ENCODE data around the gene CAPN3.

The CAPN3 gene

DNA sequence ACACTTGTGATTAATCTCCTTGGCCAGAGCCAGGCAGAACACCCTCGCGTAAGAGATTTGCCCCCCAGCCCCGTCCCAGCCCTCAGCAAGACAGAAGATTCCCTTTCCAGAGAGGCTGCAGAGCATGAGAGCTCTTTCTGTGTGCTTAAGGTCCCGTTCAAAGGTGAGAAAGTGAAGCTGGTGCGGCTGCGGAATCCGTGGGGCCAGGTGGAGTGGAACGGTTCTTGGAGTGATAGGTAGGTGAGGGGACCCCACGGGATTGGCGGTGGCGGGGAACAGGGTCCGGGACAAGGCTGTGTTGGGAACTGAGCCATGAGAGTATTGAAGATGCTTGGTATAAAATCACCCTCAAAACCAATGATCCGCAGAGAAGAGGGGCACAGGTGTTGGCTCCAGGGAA lies 34.8 kb downstream of the CAPN3 start:
- peak; percentile 7 for DNase-seq (ENCODE audit: low spot score)

DNA sequence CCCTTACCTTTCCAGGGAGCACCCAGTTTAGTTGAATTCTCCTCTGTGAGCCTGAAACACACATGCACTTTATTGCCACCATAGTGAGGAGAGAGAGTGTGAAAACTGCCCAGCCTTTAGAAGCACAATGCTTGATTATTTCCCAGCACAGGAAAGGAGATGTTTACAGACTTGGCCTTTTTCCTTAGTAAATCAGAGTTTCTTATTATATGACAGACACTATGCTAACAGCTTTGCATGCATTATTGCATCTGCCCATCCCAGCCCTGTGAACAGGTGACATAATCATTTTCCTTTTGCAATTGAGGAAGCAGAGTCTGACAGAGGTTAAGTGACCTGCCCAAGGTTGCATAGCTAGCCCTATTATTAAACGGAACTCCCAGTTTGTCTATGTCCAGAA lies 36.5 kb downstream of the CAPN3 start:
- peak; percentile 4 for DNase-seq (ENCODE audit: low spot score)

DNA sequence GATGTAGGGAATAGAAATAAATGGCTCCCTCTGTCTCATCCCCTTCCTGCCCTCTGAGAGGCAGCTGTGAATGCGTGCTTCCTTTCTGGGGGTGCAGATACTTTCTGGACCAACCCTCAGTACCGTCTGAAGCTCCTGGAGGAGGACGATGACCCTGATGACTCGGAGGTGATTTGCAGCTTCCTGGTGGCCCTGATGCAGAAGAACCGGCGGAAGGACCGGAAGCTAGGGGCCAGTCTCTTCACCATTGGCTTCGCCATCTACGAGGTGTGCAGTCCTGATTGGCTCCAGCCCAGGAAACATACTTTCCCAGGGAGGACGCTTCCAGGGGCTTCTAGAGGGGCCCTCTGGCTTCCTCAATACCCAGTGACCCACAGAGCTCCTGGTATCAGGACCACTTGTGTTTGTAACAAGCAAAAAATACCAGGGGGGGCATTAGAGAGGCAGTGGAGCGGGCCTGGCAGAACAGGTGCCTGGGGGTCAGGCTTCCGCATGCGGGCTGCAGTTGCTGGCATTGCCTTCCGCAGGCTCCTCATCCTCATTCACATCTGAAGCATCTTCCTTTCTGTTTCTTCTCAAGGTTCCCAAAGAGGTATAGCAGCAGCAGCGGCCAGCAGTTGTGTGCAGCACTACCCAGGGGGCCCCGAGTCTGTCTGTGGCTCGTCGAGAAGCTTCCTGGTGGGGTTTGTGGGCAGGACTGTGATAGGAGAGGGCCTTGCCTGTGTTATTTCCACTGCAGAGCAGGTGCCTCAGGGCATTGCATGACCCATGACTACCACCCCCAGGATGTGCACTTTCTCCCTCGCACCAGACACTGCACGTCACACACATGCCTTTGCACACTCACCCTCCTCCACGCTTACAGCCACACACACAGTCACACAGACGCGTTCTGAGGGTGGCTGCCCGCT lies 42.5 kb downstream of the CAPN3 start:
- peak; percentile 4 for DNase-seq (ENCODE audit: low spot score)

DNA sequence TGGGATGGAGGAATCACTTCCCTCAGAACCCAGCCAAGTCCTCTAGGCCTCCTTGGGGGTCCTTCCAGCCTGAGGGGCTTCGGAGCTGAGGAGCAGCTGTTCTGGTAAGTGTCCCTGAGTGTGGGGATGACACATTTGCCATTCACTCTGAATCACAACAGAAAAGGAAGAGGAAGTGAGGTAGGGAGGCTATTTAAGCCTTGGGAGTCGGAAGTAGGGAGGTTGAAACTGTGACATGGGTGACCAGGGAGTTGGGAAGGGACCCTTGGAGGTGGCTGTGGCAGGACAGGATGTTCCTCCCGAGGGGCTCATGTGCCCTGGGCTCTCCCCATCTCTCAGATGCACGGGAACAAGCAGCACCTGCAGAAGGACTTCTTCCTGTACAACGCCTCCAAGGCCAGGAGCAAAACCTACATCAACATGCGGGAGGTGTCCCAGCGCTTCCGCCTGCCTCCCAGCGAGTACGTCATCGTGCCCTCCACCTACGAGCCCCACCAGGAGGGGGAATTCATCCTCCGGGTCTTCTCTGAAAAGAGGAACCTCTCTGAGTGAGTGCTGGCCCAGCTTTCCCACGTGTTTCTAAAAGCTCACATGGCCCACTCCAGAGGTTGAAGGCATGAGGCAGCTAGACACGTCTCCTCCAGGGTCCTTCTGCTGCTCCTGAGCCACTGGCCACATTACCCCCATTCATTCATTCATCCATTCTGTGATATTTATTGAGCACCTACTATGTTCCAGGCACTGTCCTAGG lies 43.3 kb downstream of the CAPN3 start:
- no peak for DNase-seq (ENCODE audit: low spot score)

DNA sequence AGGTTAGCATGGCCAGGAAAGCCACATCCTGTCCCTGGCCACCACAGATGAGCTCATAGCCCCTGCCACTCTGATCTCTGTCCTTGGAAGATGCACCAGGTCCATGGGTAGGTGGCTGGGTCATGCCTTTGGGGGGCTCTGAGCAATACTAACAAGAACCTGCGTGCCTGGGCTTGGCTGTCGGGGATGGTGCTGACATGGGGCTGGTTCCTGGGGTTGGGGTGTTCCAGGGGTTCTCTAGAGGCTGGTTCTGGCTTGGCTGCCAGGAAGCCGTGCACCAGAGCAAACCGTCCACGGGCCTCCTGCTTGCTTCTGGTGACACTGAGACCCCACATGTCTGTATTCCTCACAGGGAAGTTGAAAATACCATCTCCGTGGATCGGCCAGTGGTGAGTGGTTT lies 44.1 kb downstream of the CAPN3 start:
- DNase-seq (ENCODE audit: low spot score), result no peak

DNA sequence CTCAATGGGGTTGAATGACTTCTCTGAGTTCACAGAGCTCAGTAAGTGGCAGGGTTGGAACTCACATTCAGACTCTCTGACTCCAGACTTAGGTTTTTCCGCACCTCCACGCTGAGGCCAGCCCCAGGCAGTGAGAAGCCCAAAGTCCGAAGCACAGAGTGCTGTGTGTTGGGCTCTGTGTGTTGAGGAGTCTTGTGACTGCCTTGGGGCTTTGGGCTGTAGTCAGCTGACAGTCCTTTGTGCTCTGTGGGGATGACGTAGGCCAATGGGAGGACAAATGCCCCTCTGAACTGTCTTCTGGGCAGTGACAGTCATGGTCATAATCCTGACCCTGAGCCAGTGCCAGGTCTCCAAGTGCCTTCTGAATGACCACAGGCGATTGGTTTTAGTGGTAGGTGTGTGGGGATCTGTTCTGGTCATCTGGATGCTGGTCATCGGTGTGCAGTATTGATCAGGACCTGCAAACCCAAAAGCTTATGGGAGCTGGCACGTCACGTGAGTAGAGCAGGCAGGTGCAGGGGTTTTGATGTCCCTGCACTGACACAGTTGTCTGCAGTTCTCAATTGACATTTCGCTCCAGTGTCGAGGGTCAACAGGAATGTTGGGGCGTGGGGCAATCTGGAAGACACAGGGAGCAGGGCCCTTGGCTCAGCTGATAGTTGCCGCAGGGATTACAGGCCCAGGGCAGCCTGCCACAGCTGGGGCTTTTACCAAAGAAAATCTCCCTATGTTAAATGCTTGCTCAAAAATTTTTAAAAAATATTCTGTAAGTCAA lies 45.3 kb downstream of the CAPN3 start:
- DNase-seq (ENCODE audit: low spot score), result no peak

DNA sequence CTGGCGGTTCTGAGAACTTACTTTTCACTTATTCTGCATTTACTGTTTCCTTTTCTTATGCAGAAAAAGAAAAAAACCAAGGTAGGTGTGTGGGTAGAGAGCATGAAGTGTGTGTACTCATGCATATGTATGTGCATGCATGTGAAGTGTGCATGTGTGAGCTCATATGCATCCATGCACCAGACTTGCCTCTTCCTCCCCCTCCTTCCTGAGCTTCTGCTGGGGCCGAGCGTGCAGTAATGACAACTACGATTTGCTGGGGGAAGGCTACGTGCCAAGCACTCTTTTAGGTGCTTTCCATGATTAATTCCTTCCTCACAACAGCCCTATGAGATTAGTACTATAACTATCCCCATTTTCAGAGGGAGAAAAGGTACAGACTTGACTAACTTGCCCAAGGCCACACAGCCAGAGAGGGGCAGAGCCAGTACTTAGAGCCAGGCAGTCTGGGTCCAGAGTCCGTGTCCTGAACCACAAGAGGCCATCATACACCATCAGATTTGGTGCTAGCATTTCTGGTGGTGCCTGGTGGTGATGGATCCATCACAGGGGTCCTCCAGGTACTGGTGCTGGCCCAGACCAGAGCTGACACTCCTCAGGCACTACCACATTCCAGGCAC lies 46.7 kb downstream of the CAPN3 start:
- DNase-seq (ENCODE audit: low spot score), result no peak

DNA sequence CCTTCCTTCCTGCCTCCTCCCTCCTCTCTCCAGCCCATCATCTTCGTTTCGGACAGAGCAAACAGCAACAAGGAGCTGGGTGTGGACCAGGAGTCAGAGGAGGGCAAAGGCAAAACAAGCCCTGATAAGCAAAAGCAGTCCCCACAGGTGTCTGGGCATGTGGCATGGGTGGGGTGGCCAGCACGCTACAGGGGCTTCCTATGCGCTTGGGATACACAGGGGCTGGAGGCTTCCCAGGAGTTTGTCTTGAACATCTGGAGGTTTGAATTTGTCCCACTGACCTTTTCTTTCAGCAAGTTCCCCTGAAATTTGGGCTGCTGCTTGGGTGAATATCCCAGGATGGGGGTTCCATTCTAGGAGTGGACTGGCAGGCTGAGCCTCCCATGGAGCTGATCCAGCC lies 48.9 kb downstream of the CAPN3 start:
- peak; percentile 6 for DNase-seq (ENCODE audit: low spot score)

DNA sequence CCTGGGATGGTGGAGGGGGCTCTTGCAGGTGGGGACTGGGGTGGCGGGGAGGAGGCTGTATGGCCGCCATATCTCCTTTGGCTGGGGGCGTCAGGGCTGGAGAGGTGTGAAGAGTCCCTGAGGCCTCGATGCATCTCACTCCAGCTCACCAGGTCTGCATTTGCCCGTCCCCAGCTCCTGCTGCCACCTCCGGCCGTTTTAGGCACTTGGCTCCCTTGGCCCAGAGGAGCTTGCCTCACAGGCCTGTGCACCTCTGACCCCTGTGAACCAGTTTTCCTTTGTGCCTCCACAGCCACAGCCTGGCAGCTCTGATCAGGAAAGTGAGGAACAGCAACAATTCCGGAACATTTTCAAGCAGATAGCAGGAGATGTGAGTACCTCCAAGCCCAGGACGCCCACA lies 49.7 kb downstream of the CAPN3 start:
- DNase-seq (ENCODE audit: low spot score), result no peak

DNA sequence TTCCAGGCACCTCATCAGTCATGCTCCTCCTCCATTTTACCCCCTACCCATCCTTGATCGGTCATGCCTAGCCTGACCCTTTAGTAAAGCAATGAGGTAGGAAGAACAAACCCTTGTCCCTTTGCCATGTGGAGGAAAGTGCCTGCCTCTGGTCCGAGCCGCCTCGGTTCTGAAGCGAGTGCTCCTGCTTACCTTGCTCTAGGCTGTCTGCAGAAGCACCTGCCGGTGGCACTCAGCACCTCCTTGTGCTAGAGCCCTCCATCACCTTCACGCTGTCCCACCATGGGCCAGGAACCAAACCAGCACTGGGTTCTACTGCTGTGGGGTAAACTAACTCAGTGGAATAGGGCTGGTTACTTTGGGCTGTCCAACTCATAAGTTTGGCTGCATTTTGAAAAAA lies 52.6 kb downstream of the CAPN3 start:
- no peak for DNase-seq (ENCODE audit: low spot score)

DNA sequence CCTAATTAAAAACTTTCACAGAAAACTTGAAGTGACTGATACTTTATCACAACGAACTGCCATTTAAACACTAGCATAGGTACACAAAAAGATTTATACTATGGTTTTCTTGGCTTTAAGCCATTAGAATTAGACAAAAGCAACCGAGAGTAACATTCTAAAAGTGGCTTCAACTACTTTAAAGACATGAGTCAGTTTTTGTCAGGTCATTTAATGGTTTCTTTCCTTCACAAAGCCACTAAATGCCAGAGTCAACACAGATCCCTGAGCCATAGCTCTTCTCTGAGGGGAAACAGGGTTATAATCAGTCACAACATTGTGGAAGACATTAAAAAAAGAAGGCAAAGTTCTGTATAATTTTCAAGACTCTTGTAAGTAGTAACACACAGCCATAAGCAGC lies 54.6 kb downstream of the CAPN3 start:
- no peak for DNase-seq (ENCODE audit: low spot score)

DNA sequence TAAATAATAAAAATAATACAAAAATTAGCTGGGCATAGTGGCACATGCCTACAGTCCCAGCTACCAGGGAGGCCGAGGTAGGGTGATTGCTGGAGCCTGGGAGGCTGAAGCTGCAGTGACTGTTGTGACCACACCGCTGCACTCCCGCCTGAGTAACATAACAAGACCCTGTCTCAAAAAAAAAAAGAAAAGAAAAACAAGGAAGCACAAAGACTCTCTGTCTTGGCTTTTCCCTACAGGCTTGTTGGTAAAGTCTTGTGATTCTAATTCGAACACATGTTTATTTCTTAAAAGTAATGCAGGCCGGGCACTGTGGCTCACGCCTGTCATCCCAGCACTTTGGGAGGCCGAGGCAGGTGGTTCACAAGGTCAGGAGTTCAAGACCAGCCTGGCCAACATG lies 60.1 kb downstream of the CAPN3 start:
- DNase-seq (ENCODE audit: low spot score), result no peak

DNA sequence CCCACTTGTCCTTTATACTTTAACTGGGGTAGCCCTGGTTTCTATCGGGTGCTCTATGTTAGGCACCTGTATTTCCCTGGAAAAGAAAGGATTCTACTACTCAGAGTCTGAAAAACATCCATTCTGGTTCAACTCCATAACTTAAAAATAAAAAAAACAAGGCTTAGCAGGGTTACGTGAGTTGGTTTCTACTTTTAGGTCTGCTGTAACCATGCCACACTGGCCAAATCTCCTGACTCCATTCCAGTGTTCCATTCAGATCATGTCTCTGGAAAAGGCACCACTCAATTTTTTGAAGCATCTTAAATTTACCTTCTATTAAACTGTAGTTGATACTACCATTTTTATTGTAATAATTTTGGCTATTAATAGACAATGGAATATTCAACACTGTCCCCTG lies 62.1 kb downstream of the CAPN3 start:
- DNase-seq (ENCODE audit: low spot score), result no peak

DNA sequence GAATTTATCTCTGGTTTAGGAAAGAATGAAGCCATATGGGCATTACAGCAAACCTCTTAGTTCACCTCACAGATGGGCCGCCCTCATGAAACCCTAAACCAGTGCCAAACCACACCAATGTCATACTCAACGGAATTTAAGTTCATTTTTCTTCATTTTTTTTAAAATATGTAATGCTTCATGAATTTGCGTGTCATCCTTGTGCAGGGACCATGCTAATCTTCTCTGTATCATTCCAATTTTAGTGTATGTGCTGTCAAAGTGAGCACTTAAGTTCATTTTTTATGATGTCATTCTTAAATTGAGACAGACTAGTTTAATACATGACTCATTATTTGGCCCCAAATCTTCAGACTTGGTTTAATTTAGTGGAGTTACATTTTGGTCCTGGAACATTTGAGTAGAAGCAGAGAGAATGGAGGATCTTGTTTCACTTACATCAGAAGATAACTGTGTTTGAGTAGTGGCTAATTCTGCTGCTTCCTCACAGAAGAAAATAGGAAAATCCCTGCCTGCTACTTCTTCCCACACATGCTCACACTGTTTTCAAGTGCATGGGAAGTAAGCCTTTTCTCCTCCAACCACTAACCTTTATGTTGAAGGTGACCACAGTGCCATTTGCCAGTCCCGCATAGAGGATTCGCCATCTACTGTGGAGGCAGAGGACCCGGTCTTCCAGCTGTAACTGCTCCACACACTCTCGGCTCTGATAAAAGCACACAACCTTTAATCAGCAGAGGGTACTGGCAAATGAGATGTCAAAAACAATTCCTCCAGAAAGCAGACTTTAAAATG lies 68.3 kb downstream of the CAPN3 start:
- DNase-seq (ENCODE audit: low spot score), result peak; percentile 86

DNA sequence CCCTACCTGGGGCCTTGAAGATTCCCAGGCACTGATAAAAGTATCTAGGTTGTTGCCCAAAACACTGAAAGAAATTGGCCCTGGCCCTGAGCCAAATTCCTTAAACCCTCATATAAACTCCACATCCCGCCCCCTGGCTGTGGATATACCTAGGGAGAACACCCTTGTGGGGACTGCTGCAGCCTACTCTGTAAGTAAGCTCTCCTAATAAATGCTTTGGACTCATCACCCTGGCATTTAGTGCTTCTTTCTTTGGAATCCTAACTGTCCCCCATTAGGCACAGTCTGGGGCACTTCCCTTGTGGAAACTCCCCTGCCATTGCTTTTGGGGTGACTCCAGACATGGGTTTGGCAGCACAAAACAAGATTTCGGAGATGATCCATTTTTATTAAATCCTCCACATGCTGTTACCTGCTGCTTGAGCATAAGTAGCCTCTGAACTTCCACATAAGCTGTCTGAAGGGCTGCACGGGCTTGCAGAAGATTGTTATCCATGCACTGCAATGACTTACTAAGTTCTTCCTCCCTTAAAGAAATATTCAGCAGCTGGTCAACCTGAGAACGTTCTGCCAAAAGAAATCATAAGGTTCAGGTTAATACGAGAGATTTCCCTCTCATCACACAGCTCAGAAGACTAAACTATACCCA lies 85.2 kb downstream of the CAPN3 start:
- DNase-seq (ENCODE audit: low spot score), result no peak

DNA sequence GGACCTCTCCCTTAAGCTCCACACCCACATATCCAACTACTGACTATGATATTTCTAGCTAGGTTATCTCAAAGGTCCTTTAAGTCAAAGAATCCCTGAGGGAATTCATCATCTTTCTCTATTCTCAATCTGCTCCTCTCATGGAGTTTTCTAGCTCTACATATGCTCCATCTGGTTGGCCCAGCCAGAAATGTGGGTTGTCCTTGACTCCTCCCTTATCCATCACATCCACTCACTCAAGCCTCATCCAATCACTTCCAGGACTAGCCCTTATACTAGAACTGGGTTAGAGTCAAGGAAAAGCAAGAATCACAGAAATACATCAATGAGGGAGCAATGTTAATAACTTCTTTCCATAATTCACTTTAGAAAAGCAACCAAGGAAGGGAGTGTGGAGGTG lies 86.2 kb downstream of the CAPN3 start:
- no peak for DNase-seq (ENCODE audit: low spot score)

DNA sequence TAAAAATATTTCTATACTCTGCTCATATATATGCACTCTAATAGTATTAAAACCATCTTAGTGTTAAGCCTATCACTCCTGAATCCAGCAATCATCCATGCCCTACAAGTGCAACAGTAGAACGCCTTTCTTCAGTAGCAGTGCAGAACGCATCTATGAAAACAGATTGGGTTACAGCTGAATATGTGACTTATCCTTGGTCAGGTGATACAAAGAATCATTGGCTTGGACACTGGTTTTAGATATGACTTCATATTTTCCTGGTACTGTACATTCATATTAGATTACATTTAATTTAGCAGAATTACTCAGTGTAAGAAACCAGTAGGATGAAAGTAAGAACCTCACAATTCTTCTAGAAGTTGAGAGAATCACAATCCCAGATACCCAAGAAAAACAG lies 88.3 kb downstream of the CAPN3 start:
- no peak for DNase-seq (ENCODE audit: low spot score)

DNA sequence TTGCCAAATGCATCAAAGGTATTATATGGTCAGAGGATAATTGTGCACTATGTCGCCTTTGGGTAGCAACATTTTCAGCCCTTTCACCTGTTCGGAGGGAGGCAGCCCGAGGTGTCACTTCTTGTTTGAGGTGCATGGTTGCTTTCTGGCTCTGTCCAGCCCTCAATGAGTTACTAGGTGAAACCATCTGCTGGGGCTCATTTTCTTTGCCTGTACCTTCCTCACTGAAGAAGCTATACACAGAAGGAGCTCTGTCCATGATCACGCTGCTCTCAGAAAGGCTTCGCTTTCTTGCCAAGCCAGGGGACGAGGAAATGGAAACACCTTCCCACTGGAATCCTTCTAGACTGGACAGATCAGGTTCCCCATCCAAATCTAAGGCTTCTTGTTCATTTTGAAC lies 89.0 kb downstream of the CAPN3 start:
- no peak for DNase-seq (ENCODE audit: low spot score)

DNA sequence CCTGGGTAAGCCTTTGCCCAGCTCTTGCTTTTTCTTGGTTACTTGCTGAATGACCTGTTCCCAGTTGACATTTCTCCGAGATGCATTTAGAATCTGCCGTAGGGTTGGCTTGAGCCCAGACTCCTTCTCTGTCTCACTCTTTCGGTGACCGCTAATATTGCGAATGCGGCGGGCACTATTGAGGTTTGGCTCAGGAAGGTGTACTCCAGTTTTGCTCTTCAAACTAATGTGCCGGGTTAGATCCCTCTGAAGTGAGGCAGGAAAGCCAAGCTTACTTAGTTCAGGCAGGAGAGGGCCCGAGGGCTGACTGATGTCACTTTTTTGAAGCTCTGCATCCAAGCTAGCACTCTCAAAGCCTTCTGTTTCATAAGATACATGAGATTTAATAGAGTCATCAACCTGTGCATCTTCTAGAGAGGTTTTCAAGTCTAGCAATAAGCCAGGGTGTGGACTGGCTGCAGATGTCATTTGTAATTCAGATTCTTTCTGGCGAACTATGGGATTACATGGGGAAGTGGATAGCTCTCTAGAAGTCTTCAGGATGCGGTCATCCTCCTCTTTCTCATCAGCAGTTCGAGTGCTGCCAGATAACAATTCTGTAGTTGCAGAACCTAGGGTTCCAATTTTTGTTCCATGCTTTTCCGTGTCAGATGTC lies 90.6 kb downstream of the CAPN3 start:
- no peak for DNase-seq (ENCODE audit: low spot score)

DNA sequence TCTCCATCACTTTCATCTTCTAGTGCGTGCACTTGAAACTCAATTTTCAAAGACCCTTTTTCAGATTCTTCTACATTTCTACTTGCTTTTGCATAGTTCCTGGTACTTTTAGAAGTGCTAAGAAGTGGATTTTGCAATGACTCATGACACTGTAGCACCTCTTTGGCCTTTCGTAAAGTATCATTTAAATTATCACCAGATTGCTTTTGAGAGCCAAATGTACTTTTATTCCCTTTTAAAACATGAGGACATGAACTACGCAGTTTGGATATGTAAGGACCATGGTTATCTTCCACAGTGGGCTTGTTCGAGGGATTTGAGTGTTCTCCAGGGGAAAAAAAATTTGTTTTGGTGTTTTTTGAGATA lies 91.1 kb downstream of the CAPN3 start:
- no peak for DNase-seq (ENCODE audit: low spot score)

All from AG20443 (cell line).